ENCODE data around the gene TSSK6.

Gene TSSK6

GRCh38 chr19:19529783-19530422, 14.6 kb upstream of the TSSK6 start:
- DNase-seq: no peak

- DNase-seq: no peak
Measured at GRCh38 chr19:19528721-19529490, 13.6 kb upstream of the TSSK6 start, which contains the start of gene YJEFN3. Gene YJEFN3 (plus strand): TSS chr19:19528911. CDS start chr19:19528933, 22 bp downstream.

GRCh38 chr19:19527674-19528625, 12.6 kb upstream of the TSSK6 start:
- no peak for DNase-seq

GRCh38 chr19:19527371-19527656, 12.0 kb upstream of the TSSK6 start:
- DNase-seq: no peak

GRCh38 chr19:19526581-19527370, 11.4 kb upstream of the TSSK6 start:
- DNase-seq: no peak

GRCh38 chr19:19525611-19526380, 10.4 kb upstream of the TSSK6 start:
- DNase-seq: no peak

- no peak for DNase-seq
Measured at GRCh38 chr19:19524053-19524452, 8.7 kb upstream of the TSSK6 start.

GRCh38 chr19:19523177-19523576, 7.8 kb upstream of the TSSK6 start:
- DNase-seq: no peak

- DNase-seq: no peak
Measured at GRCh38 chr19:19520989-19521388, 5.6 kb upstream of the TSSK6 start.

GRCh38 chr19:19517235-19517619, 1.9 kb upstream of the TSSK6 start:
- no peak for DNase-seq

- DNase-seq: peak; percentile 95
Measured at GRCh38 chr19:19515642-19516519, 533 bp upstream of the TSSK6 start, which contains the start of gene NDUFA13. Gene NDUFA13 (plus strand): TSS chr19:19516225. CDS start chr19:19516239, 14 bp downstream.

GRCh38 chr19:19514215-19514657, 1.1 kb downstream of the TSSK6 start:
- DNase-seq: peak; percentile 29

- DNase-seq: no peak
Measured at GRCh38 chr19:19513682-19514081, 1.7 kb downstream of the TSSK6 start.

- DNase-seq: no peak
Measured at GRCh38 chr19:19510432-19510831, 4.9 kb downstream of the TSSK6 start.

GRCh38 chr19:19508217-19508616, 7.1 kb downstream of the TSSK6 start:
- DNase-seq: no peak

GRCh38 chr19:19507354-19507753, 8.0 kb downstream of the TSSK6 start:
- no peak for DNase-seq

GRCh38 chr19:19506592-19506991, 8.8 kb downstream of the TSSK6 start:
- DNase-seq: no peak

- DNase-seq: no peak
Measured at GRCh38 chr19:19505669-19506326, 9.6 kb downstream of the TSSK6 start.

- no peak for DNase-seq
Measured at GRCh38 chr19:19504754-19505668, 10.3 kb downstream of the TSSK6 start.

Measured in CD4-positive, alpha-beta T cell treated with Interleukin-12 subunit alpha and Interleukin-12 subunit beta, for 1 hour (primary cell).